ENCODE measurements around the gene TOMM20.

Gene TOMM20

GRCh38 chr1:235133086-235133485 is 4.4 kb upstream of the TOMM20 start:
- no peak for DNase-seq

GRCh38 chr1:235131961-235132360 is 3.3 kb upstream of the TOMM20 start:
- no peak for DNase-seq

- DNase-seq: no peak
Measured at GRCh38 chr1:235130766-235131270, 2.2 kb upstream of the TOMM20 start.

GRCh38 chr1:235129774-235130570 is 1.3 kb upstream of the TOMM20 start:
- no peak for DNase-seq

- DNase-seq: no peak
Measured at GRCh38 chr1:235127732-235128455, 743 bp downstream of the TOMM20 start.

- DNase-seq: no peak
Measured at GRCh38 chr1:235127203-235127602, 1.4 kb downstream of the TOMM20 start.

GRCh38 chr1:235124665-235125064 is 4.0 kb downstream of the TOMM20 start:
- no peak for DNase-seq

- DNase-seq: no peak
Measured at GRCh38 chr1:235124111-235124510, 4.5 kb downstream of the TOMM20 start.

- DNase-seq: no peak
Measured at GRCh38 chr1:235122348-235122747, 6.3 kb downstream of the TOMM20 start.

GRCh38 chr1:235113183-235113917 is 15.3 kb downstream of the TOMM20 start:
- DNase-seq: no peak

- no peak for DNase-seq
Measured at GRCh38 chr1:235112297-235113182, 16.1 kb downstream of the TOMM20 start.

- DNase-seq: no peak
Measured at GRCh38 chr1:235111107-235111506, 17.5 kb downstream of the TOMM20 start.

- DNase-seq: no peak
Measured at GRCh38 chr1:235108876-235109275, 19.8 kb downstream of the TOMM20 start.

- DNase-seq: no peak
Measured at GRCh38 chr1:235108185-235108593, 20.4 kb downstream of the TOMM20 start.

GRCh38 chr1:235107368-235108184 is 21.1 kb downstream of the TOMM20 start:
- DNase-seq: no peak

- no peak for DNase-seq
Measured at GRCh38 chr1:235106457-235106856, 22.2 kb downstream of the TOMM20 start.

- no peak for DNase-seq
Measured at GRCh38 chr1:235105051-235106043, 23.3 kb downstream of the TOMM20 start.

- DNase-seq: peak; percentile 24
Measured at GRCh38 chr1:235102993-235103411, 25.6 kb downstream of the TOMM20 start.

- no peak for DNase-seq
Measured at GRCh38 chr1:235102259-235102582, 26.4 kb downstream of the TOMM20 start.

- no peak for DNase-seq
Measured at GRCh38 chr1:235101558-235102258, 26.9 kb downstream of the TOMM20 start.
